HAP-1 (cell line): Measurements from ENCODE around the gene WDFY3.

Source experiments
- DNase-seq, 2 experiments: peaks; one replicate each; pipeline ENCODE4 v3.0.0-alpha.2; 2016 to 2020; ENCODE audit warnings: low spot score in 2 of 2
- H3K27me3 ChIP-seq: fragments of 250-450 bp; sonication (Bioruptor Pico); 2 replicates; pipeline ENCODE4 v1.5.1; 2020; ENCODE audit warnings: low read depth, mild to moderate bottlenecking, moderate library complexity
- H3K36me3 ChIP-seq: fragments of 250-450 bp; sonication (Bioruptor Pico); replicated peaks from 2 replicates; pipeline ENCODE4 v1.5.1; 2020; ENCODE audit warnings: mild to moderate bottlenecking
- H3K4me1 ChIP-seq: fragments of 250-450 bp; sonication (Bioruptor Pico); 2 replicates; pipeline ENCODE4 v1.5.1; 2020; ENCODE audit warnings: mild to moderate bottlenecking
- H3K4me3 ChIP-seq: fragments of 250-450 bp; sonication (Bioruptor Pico); 2 replicates; pipeline ENCODE4 v1.5.1; 2020; ENCODE audit warnings: mild to moderate bottlenecking, moderate library complexity
- H3K9me3 ChIP-seq: fragments of 250-450 bp; sonication (Bioruptor Pico); 2 replicates; pipeline ENCODE4 v1.5.1; 2020; ENCODE audit warnings: mild to moderate bottlenecking, moderate library complexity
- in situ Hi-C: fragments of 300-500 bp; cut with MboI; formaldehyde crosslinking; loops from 3 replicates; pipeline ENCODE4 v1.14.3; 2020; ENCODE audit warnings: low sequenced_read_pairs, inconsistent platforms, mixed read lengths

Gene WDFY3

GRCh38 chr4:84966382-84967242 lies at the start of gene WDFY3:
Gene WDFY3 (minus strand): TSS chr4:84966690. CDS start chr4:84860591, 106,099 bp downstream.
- H3K36me3 ChIP-seq = no peaks in the 10 kb centered on the region; the same call in 1 of the 2 replicates
- H3K4me1 ChIP-seq = peaks cover 42% of the 10 kb centered on the region
- H3K4me3 ChIP-seq = peak within 1 kb of the TSS; percentile 72
- DNase-seq = peak; percentile 89 to 95
- H3K9me3 ChIP-seq = no peaks in the 10 kb centered on the region
- no peaks in the 10 kb centered on the region for H3K27me3 ChIP-seq
- in situ Hi-C loops = loop anchor here (10.0 kb wide), 2 partner anchors 212 to 382 kb away; partner anchors contain the start of gene CDS1

DNA sequence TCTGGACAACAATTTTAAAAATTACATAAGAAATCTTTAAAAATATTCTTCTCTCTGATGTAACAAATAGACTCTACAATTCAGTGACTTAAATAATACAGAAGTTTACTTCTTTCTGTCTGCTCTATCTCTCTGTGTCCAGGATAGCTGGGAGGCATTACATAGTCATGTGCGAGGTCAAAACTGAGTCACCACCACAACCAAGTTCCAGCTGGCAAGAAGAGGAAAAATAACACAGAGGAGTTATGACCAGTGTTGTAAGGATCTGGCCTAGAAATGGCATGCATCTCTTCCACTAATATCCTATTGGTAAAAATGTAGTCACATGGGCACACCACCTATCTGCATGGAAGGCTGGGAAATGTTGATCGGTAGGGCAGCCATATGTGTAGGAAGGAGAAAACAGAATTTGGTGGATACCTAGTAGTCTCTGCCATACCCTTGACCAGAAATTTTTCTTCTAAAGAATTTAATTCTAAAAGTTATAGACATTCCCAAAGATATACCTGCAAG lies 39.4 kb upstream of the WDFY3 start:
- Histone ChIP-seq H3K4me1 (no peaks in the 10 kb centered on the region; the same call in 1 of the 2 replicates), H3K4me3 (no peak overlapping the region), H3K36me3 (no peaks in the 10 kb centered on the region), H3K9me3 (no peaks in the 10 kb centered on the region), H3K27me3 (no peaks in the 10 kb centered on the region)
- DNase-seq = no peak
- in situ Hi-C loops = no loop called here

GRCh38 chr4:85000343-85000742 lies 33.9 kb upstream of the WDFY3 start:
- no peaks in the 10 kb centered on the region for H3K4me1 ChIP-seq
- no peak overlapping the region for H3K4me3 ChIP-seq
- peak in 1 of 2 experiments; percentile 32 for DNase-seq
- no peaks in the 10 kb centered on the region for H3K27me3 ChIP-seq
- H3K9me3 ChIP-seq = no peaks in the 10 kb centered on the region
- no peaks in the 10 kb centered on the region for H3K36me3 ChIP-seq
- in situ Hi-C loops = no loop called here

DNA sequence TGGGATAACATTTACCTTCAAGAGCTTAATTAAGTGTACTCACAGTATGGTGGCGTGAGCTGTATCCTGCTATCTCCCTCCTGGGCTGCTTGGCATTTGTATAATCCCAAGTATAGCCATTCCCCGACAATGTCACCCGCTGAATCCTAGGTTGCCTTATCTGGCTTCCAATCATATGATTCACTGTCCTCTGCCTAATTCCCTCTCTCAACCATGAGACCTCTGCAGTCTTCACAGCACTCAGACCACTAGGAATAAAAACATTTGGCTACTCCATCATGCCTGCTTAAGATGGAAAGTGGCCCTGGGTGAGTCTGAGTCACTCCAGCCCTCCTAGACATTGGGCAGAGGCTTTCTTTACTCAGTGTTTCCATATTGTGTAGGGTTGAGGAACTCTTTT lies 28.9 kb upstream of the WDFY3 start:
- Histone ChIP-seq H3K4me3 (no peak overlapping the region), H3K27me3 (no peaks in the 10 kb centered on the region), H3K4me1 (no peaks in the 10 kb centered on the region), H3K9me3 (no peaks in the 10 kb centered on the region), H3K36me3 (no peaks in the 10 kb centered on the region)
- in situ Hi-C loops = no loop called here
- DNase-seq = no peak

- Histone ChIP-seq H3K4me1 (no peaks in the 10 kb centered on the region), H3K27me3 (no peaks in the 10 kb centered on the region), H3K9me3 (no peaks in the 10 kb centered on the region), H3K4me3 (no peak overlapping the region), H3K36me3 (no peaks in the 10 kb centered on the region)
- in situ Hi-C loops = no loop called here
- DNase-seq = peak in 1 of 2 experiments; percentile 17
Observed at GRCh38 chr4:84994280-84994679, 27.8 kb upstream of the WDFY3 start.

GRCh38 chr4:84985952-84986351 lies 19.5 kb upstream of the WDFY3 start:
- H3K4me1 ChIP-seq = no peaks in the 10 kb centered on the region
- 0 out of 2 replicates have a peak, but pooled peaks cover 2% of the 10 kb centered on the region for H3K9me3 ChIP-seq
- no peak for DNase-seq
- H3K27me3 ChIP-seq = no peaks in the 10 kb centered on the region
- H3K4me3 ChIP-seq = no peak overlapping the region
- H3K36me3 ChIP-seq = no peaks in the 10 kb centered on the region
- in situ Hi-C loops = no loop called here

- in situ Hi-C loops = no loop called here
- Histone ChIP-seq H3K4me3 (no peak overlapping the region), H3K9me3 (0 out of 2 replicates have a peak, but pooled peaks cover 2% of the 10 kb centered on the region), H3K36me3 (no peaks in the 10 kb centered on the region), H3K4me1 (no peaks in the 10 kb centered on the region), H3K27me3 (no peaks in the 10 kb centered on the region)
- no peak for DNase-seq
Observed at GRCh38 chr4:84977396-84977795, 10.9 kb upstream of the WDFY3 start.

DNA sequence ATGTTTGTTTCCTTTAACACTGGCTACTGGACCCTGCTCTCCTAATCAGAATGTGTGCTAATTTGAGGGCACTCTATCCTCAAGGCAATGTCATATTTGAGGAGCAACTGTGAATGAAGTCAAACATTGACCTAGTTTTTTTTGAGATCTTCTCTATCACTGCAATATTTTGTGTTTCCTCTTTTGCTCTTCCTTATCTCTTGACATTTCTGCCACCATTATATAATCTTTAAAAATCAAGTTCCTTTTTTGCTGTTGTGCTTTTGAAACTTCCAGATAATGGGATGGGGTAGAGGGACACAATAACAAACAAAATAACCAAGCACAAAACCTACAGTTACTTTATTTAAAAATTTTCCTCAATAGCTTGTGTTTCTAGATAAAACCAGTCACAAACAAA lies 7.4 kb upstream of the WDFY3 start:
- in situ Hi-C loops = no loop called here
- no peaks in the 10 kb centered on the region for H3K36me3 ChIP-seq
- no peaks in the 10 kb centered on the region for H3K9me3 ChIP-seq
- H3K4me3 ChIP-seq = no peak overlapping the region
- H3K27me3 ChIP-seq = no peaks in the 10 kb centered on the region
- H3K4me1 ChIP-seq = peaks cover 15% of the 10 kb centered on the region
- no peak for DNase-seq

DNA sequence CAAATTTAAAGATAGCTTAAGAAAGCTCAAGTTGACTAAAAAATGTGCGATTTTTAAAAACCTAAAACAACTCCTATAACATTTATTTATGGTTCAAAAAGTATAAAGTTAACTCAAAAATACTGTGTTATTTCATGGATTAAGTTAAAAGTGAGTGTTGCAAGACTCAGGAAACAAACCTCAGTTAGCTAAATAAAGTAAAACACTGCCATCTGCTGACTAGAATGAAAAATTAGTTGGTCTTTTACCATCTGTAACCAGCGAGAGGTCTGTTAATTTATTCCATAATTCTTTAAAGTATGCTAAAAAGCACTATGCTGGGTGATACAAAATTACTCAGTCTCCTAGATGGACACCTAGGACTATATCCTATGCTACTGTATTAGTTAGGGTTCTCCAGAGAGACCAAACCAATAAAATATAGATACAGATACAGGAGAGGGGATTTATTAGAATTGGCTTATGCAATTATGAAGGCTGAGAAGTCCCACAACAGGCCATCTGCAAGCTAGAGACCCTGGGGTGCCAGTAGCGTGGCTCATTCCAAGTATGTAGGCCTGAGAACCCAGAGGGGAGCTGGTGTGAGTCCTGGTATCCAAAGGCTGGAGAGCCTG lies 4.9 kb upstream of the WDFY3 start:
- H3K4me1 ChIP-seq = peaks cover 25% of the 10 kb centered on the region
- in situ Hi-C loops = no loop called here
- no peaks in the 10 kb centered on the region for H3K36me3 ChIP-seq
- H3K27me3 ChIP-seq = no peaks in the 10 kb centered on the region
- H3K9me3 ChIP-seq = no peaks in the 10 kb centered on the region
- peak in 1 of 2 experiments; percentile 69 for DNase-seq
- no peak overlapping the region for H3K4me3 ChIP-seq

- Histone ChIP-seq H3K9me3 (no peaks in the 10 kb centered on the region), H3K36me3 (no peaks in the 10 kb centered on the region), H3K27me3 (no peaks in the 10 kb centered on the region), H3K4me1 (peaks cover 33% of the 10 kb centered on the region), H3K4me3 (no peak overlapping the region)
- peak; percentile 55 to 84 for DNase-seq
- in situ Hi-C loops = loop anchor here (10.0 kb wide), 2 partner anchors 214 to 384 kb away; partner anchors contain the start of gene CDS1
Observed at GRCh38 chr4:84968925-84969324, 2.4 kb upstream of the WDFY3 start.

DNA sequence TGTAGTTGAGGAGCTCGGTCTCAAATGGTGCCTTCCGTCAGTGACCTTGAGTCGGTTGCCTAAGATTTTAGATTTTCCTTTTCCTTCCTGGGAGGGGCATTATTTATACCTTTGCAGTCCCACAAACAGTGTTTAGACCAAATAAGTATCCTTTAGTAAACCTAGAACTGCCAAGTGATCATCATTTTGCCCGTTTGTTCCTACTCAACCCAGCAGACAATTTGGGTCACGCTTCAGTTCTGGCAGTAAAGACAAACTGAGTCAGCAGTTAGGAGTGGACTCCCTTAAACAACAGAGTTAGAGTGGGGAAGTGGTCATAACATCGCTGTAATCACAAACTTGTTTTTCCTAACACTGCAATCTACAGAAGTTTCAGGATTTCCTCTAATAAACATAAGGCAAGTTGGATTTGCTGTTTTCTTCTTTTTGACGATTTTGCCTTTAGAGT lies 777 bp upstream of the WDFY3 start:
- H3K4me1 ChIP-seq = peaks cover 35% of the 10 kb centered on the region
- no peaks in the 10 kb centered on the region for H3K9me3 ChIP-seq
- in situ Hi-C loops = loop anchor here (10.0 kb wide), 2 partner anchors 212 to 382 kb away; partner anchors contain the start of gene CDS1
- no peaks in the 10 kb centered on the region for H3K27me3 ChIP-seq
- H3K36me3 ChIP-seq = no peaks in the 10 kb centered on the region; the same call in 1 of the 2 replicates
- H3K4me3 ChIP-seq = peak overlapping the region; percentile 72
- DNase-seq = peak in 1 of 2 experiments; percentile 39

DNA sequence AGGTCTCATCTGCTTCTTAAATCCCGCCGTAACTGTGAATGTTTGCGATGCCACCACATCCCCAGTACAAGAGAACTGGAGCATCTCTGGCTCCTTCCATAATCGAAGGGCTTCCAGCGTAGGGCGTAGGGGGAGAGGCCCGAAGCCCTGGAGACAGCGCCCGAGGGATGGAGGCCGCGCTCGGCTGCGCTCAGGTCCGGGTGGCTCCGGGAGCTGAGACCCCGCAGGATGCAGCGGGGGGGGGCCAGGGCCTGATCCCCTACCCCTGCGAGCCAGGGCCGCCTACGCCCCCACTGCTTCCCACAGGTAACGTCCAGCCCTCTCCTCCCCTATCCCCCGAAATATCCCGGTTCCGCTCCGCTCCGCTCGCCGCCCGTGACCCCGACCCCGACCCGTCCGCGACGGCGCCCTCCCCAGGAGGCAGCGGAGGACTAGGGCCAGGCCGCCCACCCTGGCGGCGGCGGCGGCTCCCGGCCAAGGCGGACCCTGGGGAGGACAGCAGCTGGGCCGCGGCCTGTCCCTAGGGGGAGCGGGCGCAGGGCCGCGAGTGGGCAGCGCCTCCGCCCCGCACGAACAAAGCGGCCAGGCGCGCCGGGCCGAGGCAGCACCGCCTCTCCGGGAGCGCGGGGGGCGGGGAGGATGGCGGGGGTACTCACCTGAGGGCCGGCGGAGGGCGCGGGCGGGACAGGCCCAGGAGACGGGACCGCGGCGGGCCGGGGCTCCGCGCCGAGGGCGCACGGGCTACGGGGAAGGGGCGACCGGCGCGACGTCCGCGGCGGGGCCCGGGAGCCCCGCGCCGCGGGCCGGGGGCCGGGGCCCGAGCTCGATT lies 723 bp downstream of the WDFY3 start:
- Histone ChIP-seq H3K4me1 (peaks cover 42% of the 10 kb centered on the region), H3K36me3 (no peaks in the 10 kb centered on the region; the same call in 1 of the 2 replicates), H3K4me3 (peak overlapping the region; percentile 72), H3K27me3 (no peaks in the 10 kb centered on the region), H3K9me3 (no peaks in the 10 kb centered on the region)
- in situ Hi-C loops = loop anchor here (10.0 kb wide), 2 partner anchors 211 to 381 kb away; partner anchors contain the start of gene CDS1
- peak; percentile 64 to 68 for DNase-seq

DNA sequence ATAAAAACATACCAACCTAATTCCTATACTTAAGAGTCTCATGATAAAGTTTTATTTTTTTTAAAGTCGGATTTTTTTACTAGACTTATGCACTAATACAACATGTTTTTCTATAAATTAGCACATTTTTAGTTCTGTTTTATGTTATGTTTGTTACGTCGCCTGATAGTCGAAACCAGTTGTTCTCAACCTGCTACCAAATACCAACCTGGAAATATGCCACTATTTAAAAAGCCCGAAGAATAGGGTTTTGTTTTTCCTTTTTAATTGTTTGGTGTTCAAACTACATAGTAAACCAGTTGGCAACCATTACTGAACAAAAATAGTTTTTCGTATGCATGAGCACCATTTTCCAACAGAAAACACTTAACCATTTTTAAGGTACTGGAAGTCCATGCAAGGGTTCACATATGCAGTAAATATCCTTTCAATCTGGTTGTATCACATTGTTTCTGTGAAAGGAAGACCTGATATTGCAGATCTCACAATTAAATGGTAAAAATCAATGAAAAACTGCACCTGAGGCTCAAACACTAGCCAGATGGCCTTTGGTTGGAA lies 1.4 kb downstream of the WDFY3 start:
- no peaks in the 10 kb centered on the region for H3K27me3 ChIP-seq
- H3K9me3 ChIP-seq = no peaks in the 10 kb centered on the region
- no peak for DNase-seq
- in situ Hi-C loops = loop anchor here (10.0 kb wide), 2 partner anchors 210 to 380 kb away; partner anchors contain the start of gene CDS1
- peak overlapping the region; percentile 72 for H3K4me3 ChIP-seq
- H3K36me3 ChIP-seq = no peaks in the 10 kb centered on the region; the same call in 1 of the 2 replicates
- peaks cover 37% of the 10 kb centered on the region for H3K4me1 ChIP-seq
